Measurements from ENCODE around the gene GDPD3. TPM values are rescaled to one million over a fixed set of nuclear protein-coding genes. Genes with fewer than 3 reads are reported as not detected.

Gene GDPD3
- total and polyA plus RNA-seq, 2 of the 13 experiments (the other 11 are each of a cell fraction or from before 2014, with no cell fraction given), result 18.7 to 20.6 TPM

DNA sequence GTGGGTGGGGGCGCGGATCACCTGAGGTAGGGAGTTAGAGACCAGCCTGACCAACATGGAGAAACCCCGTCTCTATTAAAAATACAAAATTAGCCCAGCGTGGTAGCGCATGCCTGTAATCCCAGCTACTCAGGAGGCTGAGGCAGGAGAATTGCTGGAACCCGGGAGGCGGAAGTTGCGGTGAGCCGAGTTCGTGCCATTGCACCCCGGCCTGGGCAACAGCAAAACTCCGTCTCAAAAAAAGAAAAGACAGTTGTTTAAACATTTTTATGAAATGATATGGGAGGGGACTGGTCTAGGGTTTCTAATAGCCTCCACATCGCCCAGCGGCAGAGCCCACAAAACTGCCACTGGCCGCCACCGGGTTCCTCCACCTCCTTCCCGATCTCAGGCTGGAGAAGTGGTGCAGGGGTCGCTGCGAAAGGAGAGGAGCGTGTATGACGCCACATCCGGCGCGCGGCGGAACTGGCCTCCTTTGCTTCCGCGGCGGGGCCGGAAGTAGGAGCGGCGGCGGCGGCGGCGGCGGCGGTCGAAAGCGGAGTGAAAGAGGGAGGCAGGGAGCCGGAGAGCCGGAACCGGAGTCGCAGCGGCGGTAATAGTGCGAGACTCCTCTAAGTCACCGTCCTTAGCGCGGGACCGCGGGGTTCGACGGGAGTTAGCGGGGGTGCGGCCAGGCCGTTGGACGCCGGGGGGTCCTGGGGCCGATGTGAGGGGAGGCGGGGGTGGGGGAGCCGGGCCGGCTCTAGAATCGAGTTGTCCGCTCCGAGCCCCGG is 37.6 kb downstream of the GDPD3 start, which contains the start of gene PPP4C (continued):
- peak; percentile 64 for TF ChIP-seq YY1 (IDR thresholded peaks at IDR 0.05; ENCODE audit: insufficient read depth, insufficient replicate concordance, low read depth, low read length)
- TF ChIP-seq CHD2 (IDR thresholded peaks at IDR 0.05; ENCODE audit: low read depth, low read length), result no peak
- no peak for TF ChIP-seq ESRRA (CRISPR knock-in tag; IDR thresholded peaks at IDR 0.05; ENCODE audit: low read depth)
- no peak; the same call in 1 of the 2 replicates for TF ChIP-seq ZBTB7A (CRISPR knock-in tag; IDR thresholded peaks at IDR 0.05)
- no peak for TF ChIP-seq TEF (CRISPR knock-in tag; IDR thresholded peaks at IDR 0.05)
- no peak for TF ChIP-seq MAFK (conservative IDR thresholded peaks at IDR 0.05 in 1 of 2, IDR thresholded peaks at IDR 0.05 in 1 of 2; ENCODE audit: low read length in 2 of 2)
- TF ChIP-seq, protein P1, sequence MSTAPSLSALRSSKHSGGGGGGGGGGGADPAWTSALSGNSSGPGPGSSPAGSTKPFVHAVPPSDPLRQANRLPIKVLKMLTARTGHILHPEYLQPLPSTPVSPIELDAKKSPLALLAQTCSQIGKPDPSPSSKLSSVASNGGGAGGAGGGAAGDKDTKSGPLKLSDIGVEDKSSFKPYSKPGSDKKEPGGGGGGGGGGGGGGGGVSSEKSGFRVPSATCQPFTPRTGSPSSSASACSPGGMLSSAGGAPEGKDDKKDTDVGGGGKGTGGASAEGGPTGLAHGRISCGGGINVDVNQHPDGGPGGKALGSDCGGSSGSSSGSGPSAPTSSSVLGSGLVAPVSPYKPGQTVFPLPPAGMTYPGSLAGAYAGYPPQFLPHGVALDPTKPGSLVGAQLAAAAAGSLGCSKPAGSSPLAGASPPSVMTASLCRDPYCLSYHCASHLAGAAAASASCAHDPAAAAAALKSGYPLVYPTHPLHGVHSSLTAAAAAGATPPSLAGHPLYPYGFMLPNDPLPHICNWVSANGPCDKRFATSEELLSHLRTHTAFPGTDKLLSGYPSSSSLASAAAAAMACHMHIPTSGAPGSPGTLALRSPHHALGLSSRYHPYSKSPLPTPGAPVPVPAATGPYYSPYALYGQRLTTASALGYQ (CRISPR knock-in tag; IDR thresholded peaks at IDR 0.05), result no peak
- no peak for TF ChIP-seq SKI (IDR thresholded peaks at IDR 0.05; ENCODE audit: partially characterized antibody)
- peak in 1 of 2 experiments; percentile 55; a peak in 1 of 4 replicates for TF ChIP-seq KLF16 (CRISPR knock-in tag; IDR thresholded peaks at IDR 0.05)
- TF ChIP-seq ZNF136 (CRISPR knock-in tag; IDR thresholded peaks at IDR 0.05; ENCODE audit: low read depth), result no peak; the same call in 1 of the 2 replicates
- TF ChIP-seq KAT8 (CRISPR knock-in tag; IDR thresholded peaks at IDR 0.05), result peak; percentile 97
- no peak for TF ChIP-seq MTF1 (CRISPR knock-in tag; IDR thresholded peaks at IDR 0.05)
- no peak; the same call in 1 of the 2 replicates for TF ChIP-seq ZSCAN21 (CRISPR knock-in tag; IDR thresholded peaks at IDR 0.05; ENCODE audit: borderline replicate concordance)
- TF ChIP-seq SIX4 (CRISPR knock-in tag; IDR thresholded peaks at IDR 0.05), result no peak
- TF ChIP-seq PREB (CRISPR knock-in tag; IDR thresholded peaks at IDR 0.05), result no peak
- TF ChIP-seq ZNF749 (CRISPR knock-in tag; IDR thresholded peaks at IDR 0.05; ENCODE audit: borderline replicate concordance), result peak; percentile 48; the same call in 1 of the 2 replicates
- peak; percentile 92 for TF ChIP-seq PPARG (CRISPR knock-in tag; conservative IDR thresholded peaks at IDR 0.05)
- peak; percentile 25 for TF ChIP-seq MIXL1 (CRISPR knock-in tag; IDR thresholded peaks at IDR 0.05)
- TF ChIP-seq ZNF343 (CRISPR knock-in tag; IDR thresholded peaks at IDR 0.05), result no peak
- peak; percentile 7; the same call in 1 of the 2 replicates for TF ChIP-seq STAG1 (CRISPR knock-in tag; IDR thresholded peaks at IDR 0.05)
- no peak for TF ChIP-seq MXD4 (CRISPR knock-in tag; IDR thresholded peaks at IDR 0.05)
- no peak for TF ChIP-seq POGZ (CRISPR knock-in tag; IDR thresholded peaks at IDR 0.05)
- 0 out of 2 replicates have a peak, but pooled peaks have one; percentile 72 for TF ChIP-seq CAMTA2 (CRISPR knock-in tag; IDR thresholded peaks at IDR 0.05; ENCODE audit: borderline replicate concordance)
- no peak for TF ChIP-seq ZNF124 (CRISPR knock-in tag; IDR thresholded peaks at IDR 0.05)
- TF ChIP-seq ATF7 (IDR thresholded peaks at IDR 0.05), result no peak
- TF ChIP-seq ATF7 (CRISPR knock-in tag; IDR thresholded peaks at IDR 0.05), result no peak
- no peak for TF ChIP-seq ZNF496 (CRISPR knock-in tag; IDR thresholded peaks at IDR 0.05; ENCODE audit: insufficient replicate concordance)
- TF ChIP-seq ZNF24 (IDR thresholded peaks at IDR 0.05), result no peak
- TF ChIP-seq CEBPB (IDR thresholded peaks at IDR 0.05; ENCODE audit: borderline replicate concordance, low read depth, low read length), result peak; percentile 20; the same call in 1 of the 2 replicates

Data from HepG2 (cell line).